Gastroesophageal sphincter (tissue), 3 donors: ENCODE results near the gene HPS3.

Experiments used
- EP300 ChIP-seq: sonication (generic); formaldehyde crosslinking; IDR thresholded peaks from one replicate; pipeline ENCODE4 v1.6.1; 2017; ENCODE audit warnings: antibody characterized with exemption, mild to moderate bottlenecking
- POLR2A ChIP-seq, 2 donors: fragments of 450-650 bp; IDR thresholded peaks; one replicate each; pipeline ENCODE4 v1.6.1; 2017; ENCODE audit warnings: antibody characterized with exemption in 2 of 2, mild to moderate bottlenecking in 2 of 2, moderate library complexity in 1 of 2
- POLR2AphosphoS5 ChIP-seq: sonication (generic); formaldehyde crosslinking; IDR thresholded peaks from one replicate; pipeline ENCODE4 v1.6.1; 2017; ENCODE audit warnings: antibody characterized with exemption
- TF ChIP-seq, protein P1 (sequence below), 4 experiments: fragments of 200-600 bp in 2 of 4; fragments of 450-650 bp in 2 of 4; sonication (generic) in 1 of 4; IDR thresholded peaks; one replicate each; pipeline ENCODE4 v1.5.1; 2017 to 2019; ENCODE audit warnings: antibody characterized with exemption in 4 of 4, mild to moderate bottlenecking in 2 of 4, moderate library complexity in 2 of 4

DNA sequence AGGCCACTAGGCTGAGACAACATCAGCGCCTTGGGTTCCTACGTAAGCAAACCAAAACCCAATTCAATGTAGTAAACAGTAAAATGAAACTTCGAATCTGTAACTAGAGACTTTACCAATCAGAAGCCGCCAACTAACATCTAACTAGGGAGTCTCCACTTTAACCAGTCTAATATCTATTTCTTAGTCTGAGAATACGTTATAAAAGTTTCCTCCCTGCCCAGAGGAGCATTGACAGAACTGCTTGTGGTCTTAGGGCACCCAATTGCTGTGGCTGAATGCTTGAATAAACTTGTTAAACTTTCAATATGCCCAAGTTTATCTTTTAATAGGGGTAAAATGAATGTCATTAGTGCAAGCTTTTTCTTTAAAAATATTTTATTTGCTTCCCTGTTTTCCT lies 87.9 kb downstream of the HPS3 start:
- TF ChIP-seq, protein P1, sequence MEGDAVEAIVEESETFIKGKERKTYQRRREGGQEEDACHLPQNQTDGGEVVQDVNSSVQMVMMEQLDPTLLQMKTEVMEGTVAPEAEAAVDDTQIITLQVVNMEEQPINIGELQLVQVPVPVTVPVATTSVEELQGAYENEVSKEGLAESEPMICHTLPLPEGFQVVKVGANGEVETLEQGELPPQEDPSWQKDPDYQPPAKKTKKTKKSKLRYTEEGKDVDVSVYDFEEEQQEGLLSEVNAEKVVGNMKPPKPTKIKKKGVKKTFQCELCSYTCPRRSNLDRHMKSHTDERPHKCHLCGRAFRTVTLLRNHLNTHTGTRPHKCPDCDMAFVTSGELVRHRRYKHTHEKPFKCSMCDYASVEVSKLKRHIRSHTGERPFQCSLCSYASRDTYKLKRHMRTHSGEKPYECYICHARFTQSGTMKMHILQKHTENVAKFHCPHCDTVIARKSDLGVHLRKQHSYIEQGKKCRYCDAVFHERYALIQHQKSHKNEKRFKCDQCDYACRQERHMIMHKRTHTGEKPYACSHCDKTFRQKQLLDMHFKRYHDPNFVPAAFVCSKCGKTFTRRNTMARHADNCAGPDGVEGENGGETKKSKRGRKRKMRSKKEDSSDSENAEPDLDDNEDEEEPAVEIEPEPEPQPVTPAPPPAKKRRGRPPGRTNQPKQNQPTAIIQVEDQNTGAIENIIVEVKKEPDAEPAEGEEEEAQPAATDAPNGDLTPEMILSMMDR (IDR thresholded peaks at IDR 0.05), result no peak
- no peak for TF ChIP-seq EP300
- TF ChIP-seq POLR2AphosphoS5, result no peak
- TF ChIP-seq POLR2A (IDR thresholded peaks at IDR 0.05), result no peak
